Trophoblast cell (in vitro differentiated cells and primary cell): ENCODE results near the gene COMP.

Source experiments
- DNase-seq, 2 donors: peaks; one replicate each; pipeline ENCODE4 v3.0.0-alpha.2; 2016
- H2AFZ ChIP-seq: 2 replicates; pipeline ENCODE4 v1.6.1; 2013; ENCODE audit warnings: low read length, moderate library complexity, mild to moderate bottlenecking; ENCODE audit not compliant: insufficient read depth, poor library complexity
- H2AK5ac ChIP-seq: 2 replicates; pipeline ENCODE4 v1.6.1; 2013; ENCODE audit warnings: mild to moderate bottlenecking, low read length
- H2BK120ac ChIP-seq: 2 replicates; pipeline ENCODE4 v1.6.1; 2013; ENCODE audit warnings: low read length, mild to moderate bottlenecking, moderate library complexity; ENCODE audit not compliant: insufficient read depth, poor library complexity
- H2BK12ac ChIP-seq: 2 replicates; pipeline ENCODE4 v1.6.1; 2013; ENCODE audit warnings: mild to moderate bottlenecking, low read length, moderate library complexity
- H2BK5ac ChIP-seq: 2 replicates; pipeline ENCODE4 v1.6.1; 2013; ENCODE audit warnings: low read length, low read depth, moderate library complexity, mild to moderate bottlenecking; ENCODE audit not compliant: poor library complexity
- H3K14ac ChIP-seq: 2 replicates; pipeline ENCODE4 v1.6.1; 2013; ENCODE audit warnings: mild to moderate bottlenecking, low read length
- H3K18ac ChIP-seq: 2 replicates; pipeline ENCODE4 v1.6.1; 2013; ENCODE audit warnings: mild to moderate bottlenecking, low read length
- H3K23ac ChIP-seq: 2 replicates; pipeline ENCODE4 v1.6.1; 2013; ENCODE audit warnings: low read length
- H3K27ac ChIP-seq: 2 replicates; pipeline ENCODE4 v1.5.1; 2013; ENCODE audit warnings: low read depth, mild to moderate bottlenecking, inconsistent platforms, low read length, moderate library complexity
- H3K27me3 ChIP-seq: 2 replicates; pipeline ENCODE4 v1.6.1; 2013; ENCODE audit warnings: inconsistent platforms, mild to moderate bottlenecking, low read length, moderate library complexity; ENCODE audit not compliant: insufficient read depth
- H3K36me3 ChIP-seq, 2 experiments: 1 replicate in 1 of 2; 2 replicates in 1 of 2; pipeline ENCODE4 v1.6.1; 2013; ENCODE audit warnings: low read length in 2 of 2, mild to moderate bottlenecking in 2 of 2, moderate library complexity in 1 of 2; ENCODE audit not compliant: insufficient read depth in 2 of 2, control insufficient read depth in 1 of 2
- H3K4ac ChIP-seq: 2 replicates; pipeline ENCODE4 v1.6.1; 2013; ENCODE audit warnings: low read depth, mild to moderate bottlenecking, low read length, moderate library complexity
- H3K4me1 ChIP-seq, 2 experiments: 1 replicate in 1 of 2; 2 replicates in 1 of 2; pipeline ENCODE4 v1.6.1; 2013; ENCODE audit warnings: low read length in 2 of 2, mild to moderate bottlenecking in 2 of 2, moderate library complexity in 1 of 2; ENCODE audit not compliant: insufficient read depth in 2 of 2, control insufficient read depth in 1 of 2
- H3K4me2 ChIP-seq: 2 replicates; pipeline ENCODE4 v1.6.1; 2013; ENCODE audit warnings: inconsistent platforms, mild to moderate bottlenecking, low read length, moderate library complexity
- H3K4me3 ChIP-seq: 2 replicates; pipeline ENCODE4 v1.5.1; 2013; ENCODE audit warnings: mild to moderate bottlenecking, low read depth, low read length, inconsistent platforms
- H3K79me1 ChIP-seq: one replicate; pipeline ENCODE4 v1.6.1; 2013; ENCODE audit warnings: low read length
- H3K79me2 ChIP-seq: 2 replicates; pipeline ENCODE4 v1.6.1; 2013; ENCODE audit warnings: low read length, mild to moderate bottlenecking; ENCODE audit not compliant: control insufficient read depth, insufficient read depth, poor library complexity
- H3K9ac ChIP-seq: 2 replicates; pipeline ENCODE4 v1.6.1; 2013; ENCODE audit warnings: mild to moderate bottlenecking, low read length
- H3K9me3 ChIP-seq: 2 replicates; pipeline ENCODE4 v1.6.1; 2013; ENCODE audit warnings: low read depth, mild to moderate bottlenecking, control low read depth, inconsistent platforms, low read length; ENCODE audit not compliant: insufficient read depth
- H4K12ac ChIP-seq: 2 replicates; pipeline ENCODE4 v1.6.1; 2013; ENCODE audit warnings: low read depth, mild to moderate bottlenecking, low read length, moderate library complexity
- H4K8ac ChIP-seq: 2 replicates; pipeline ENCODE4 v1.6.1; 2013; ENCODE audit warnings: low read depth, mild to moderate bottlenecking, low read length, moderate library complexity
- H4K91ac ChIP-seq: one replicate; pipeline ENCODE4 v1.6.1; 2013; ENCODE audit warnings: low read depth, mild to moderate bottlenecking, low read length, moderate library complexity
- WGBS: extraction: QIAGEN DNeasy Blood & Tissue Kit; methylation state at CpG from one replicate; pipeline ENCODE4 v1.1.7; 2013; ENCODE audit warnings: missing lambda C conversion rate; ENCODE audit not compliant: insufficient read length, insufficient coverage; ENCODE audit errors: extremely low coverage; 5-methylcytosine and 5-hydroxymethylcytosine counted together

The COMP gene

DNA sequence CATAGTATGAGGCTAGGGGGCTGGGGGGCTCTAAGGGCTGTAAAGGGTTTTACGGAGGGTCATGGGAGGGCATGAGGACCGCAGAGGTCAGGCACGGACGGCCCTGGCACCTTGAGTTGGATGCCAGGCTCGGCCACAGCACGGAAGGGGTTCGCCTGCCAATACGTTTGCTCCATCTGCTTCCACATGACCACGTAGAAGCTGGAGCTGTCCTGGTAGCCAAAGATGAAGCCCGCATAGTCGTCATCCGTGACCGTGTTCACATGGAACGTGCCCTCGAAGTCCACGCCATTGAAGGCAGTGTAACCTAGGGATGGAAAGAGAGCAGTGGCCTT lies 6.4 kb downstream of the COMP start:
- Histone ChIP-seq H3K27me3 (peaks cover 40% of the 10 kb centered on the region), H3K4me2 (no peak overlapping the region), H2BK5ac (no peak overlapping the region), H2BK12ac (no peak overlapping the region), H3K9ac (no peak overlapping the region), H3K9me3 (peaks cover 24% of the 10 kb centered on the region), H3K4ac (no peak overlapping the region), H3K4me3 (no peak overlapping the region), H3K36me3 (no peaks in the 10 kb centered on the region), H4K8ac (no peak overlapping the region), H4K12ac (no peak overlapping the region), H3K18ac (no peak overlapping the region), H2AK5ac (no peak overlapping the region), H3K79me1 (no peaks in the 10 kb centered on the region), H3K27ac (no peak overlapping the region), H2AFZ (no peak overlapping the region), H3K4me1 (no peaks in the 10 kb centered on the region), H3K79me2 (no peaks in the 10 kb centered on the region), H4K91ac (no peak overlapping the region), H3K14ac (no peak overlapping the region), H2BK120ac (no peak overlapping the region), H3K23ac (no peak overlapping the region)
- no CpG with 5 or more reads among the region's 16 CpGs for WGBS
- DNase-seq: peak in 1 of 2 donors; percentile 41

DNA sequence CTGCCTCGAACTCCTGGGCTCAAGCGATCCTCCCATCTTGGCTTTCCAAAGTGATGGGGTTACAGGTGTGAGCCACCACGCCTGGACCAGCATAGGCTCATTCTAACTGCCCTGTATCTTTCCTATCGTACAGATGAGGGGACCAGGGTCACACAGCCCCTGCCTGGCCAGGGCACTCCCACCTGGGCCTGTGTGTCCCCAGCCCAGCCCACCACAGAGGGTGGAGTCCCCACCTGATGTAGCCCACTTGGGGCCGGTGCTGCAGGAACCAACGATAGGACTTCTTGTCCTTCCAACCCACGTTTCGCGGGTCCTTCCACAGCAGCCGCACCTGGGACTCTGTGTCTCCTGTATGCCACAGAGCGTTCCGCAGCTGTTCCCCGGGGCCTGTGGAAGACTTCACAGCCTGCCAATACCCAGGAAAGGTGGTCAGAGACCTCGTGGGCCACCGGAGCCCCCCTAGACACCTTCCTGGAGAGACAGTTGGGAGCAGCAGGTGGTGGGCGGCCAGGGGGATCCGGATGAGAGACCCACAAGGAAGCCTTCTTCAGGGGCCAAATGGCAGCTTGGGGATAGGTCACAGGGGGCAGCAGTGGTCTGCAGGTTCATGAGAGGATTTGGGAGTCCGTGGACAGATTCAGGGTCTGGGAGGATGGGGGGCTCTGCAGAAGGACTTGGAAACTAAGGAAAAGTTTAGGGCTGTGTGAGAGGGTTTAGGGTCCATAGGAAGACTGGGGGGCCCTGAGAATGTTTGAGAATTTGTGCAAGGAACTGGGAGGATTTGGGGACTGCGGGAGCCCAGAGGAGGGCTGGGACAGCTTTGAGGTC lies 6.9 kb downstream of the COMP start:
- Histone ChIP-seq H4K91ac (no peak overlapping the region), H2AK5ac (no peak overlapping the region), H3K9me3 (peaks cover 24% of the 10 kb centered on the region), H3K27ac (no peak overlapping the region), H3K79me1 (no peaks in the 10 kb centered on the region), H3K27me3 (peaks cover 34% of the 10 kb centered on the region), H3K4me1 (no peaks in the 10 kb centered on the region), H4K12ac (no peak overlapping the region), H3K4me3 (no peak overlapping the region), H3K36me3 (no peaks in the 10 kb centered on the region), H3K9ac (no peak overlapping the region), H2BK5ac (no peak overlapping the region), H3K79me2 (no peaks in the 10 kb centered on the region), H2AFZ (no peak overlapping the region), H3K4ac (no peak overlapping the region), H2BK12ac (no peak overlapping the region), H3K4me2 (no peak overlapping the region), H3K18ac (no peak overlapping the region), H3K23ac (no peak overlapping the region), H4K8ac (no peak overlapping the region), H3K14ac (no peak overlapping the region), H2BK120ac (no peak overlapping the region)
- DNase-seq: no peak
- WGBS: no CpG with 5 or more reads among the region's 19 CpGs

DNA sequence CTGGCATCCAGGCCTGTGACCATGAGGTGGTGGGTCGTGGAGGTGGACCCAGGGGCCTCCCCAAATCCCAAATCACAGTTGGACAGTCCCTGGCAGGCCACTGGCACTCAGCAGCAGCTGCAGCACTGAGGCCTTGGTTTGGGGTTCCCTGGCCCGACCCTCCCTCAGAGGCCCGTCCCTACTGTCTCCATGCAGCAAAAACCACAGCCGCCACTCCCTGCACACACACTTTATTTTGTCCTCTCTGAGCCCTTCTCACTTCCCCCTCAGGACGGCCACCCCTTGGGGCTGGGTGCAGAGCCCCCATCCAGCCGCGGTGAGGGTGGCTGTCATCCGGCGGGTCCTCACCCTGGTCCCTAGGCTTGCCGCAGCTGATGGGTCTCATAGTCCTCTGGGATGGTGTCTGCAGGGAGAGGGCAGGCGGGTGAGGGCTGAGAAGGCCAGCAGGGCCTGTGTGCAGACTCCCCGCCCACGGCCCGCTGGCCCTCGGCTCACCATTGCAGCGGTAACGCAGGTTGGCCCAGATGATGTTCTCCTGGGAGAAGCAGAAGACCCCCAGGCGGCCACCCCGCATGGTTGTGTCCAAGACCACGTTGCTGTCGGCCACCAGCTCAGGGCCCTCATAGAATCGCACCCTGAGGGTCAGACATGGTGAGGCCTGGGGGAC lies 8.4 kb downstream of the COMP start:
- Histone ChIP-seq H3K18ac (no peak overlapping the region), H3K14ac (no peak overlapping the region), H3K27ac (no peak overlapping the region), H3K27me3 (peaks cover 21% of the 10 kb centered on the region), H2AK5ac (no peak overlapping the region), H3K4me3 (no peak overlapping the region), H3K79me2 (no peaks in the 10 kb centered on the region), H4K12ac (no peak overlapping the region), H3K23ac (no peak overlapping the region), H2BK5ac (no peak overlapping the region), H4K91ac (no peak overlapping the region), H2BK120ac (no peak overlapping the region), H3K36me3 (no peaks in the 10 kb centered on the region), H3K9ac (no peak overlapping the region), H3K4me2 (no peak overlapping the region), H3K79me1 (no peaks in the 10 kb centered on the region), H2AFZ (no peak overlapping the region), H3K4me1 (no peaks in the 10 kb centered on the region), H4K8ac (no peak overlapping the region), H3K9me3 (peaks cover 18% of the 10 kb centered on the region), H3K4ac (no peak overlapping the region), H2BK12ac (no peak overlapping the region)
- no CpG with 5 or more reads among the region's 22 CpGs for WGBS
- DNase-seq: no peak

DNA sequence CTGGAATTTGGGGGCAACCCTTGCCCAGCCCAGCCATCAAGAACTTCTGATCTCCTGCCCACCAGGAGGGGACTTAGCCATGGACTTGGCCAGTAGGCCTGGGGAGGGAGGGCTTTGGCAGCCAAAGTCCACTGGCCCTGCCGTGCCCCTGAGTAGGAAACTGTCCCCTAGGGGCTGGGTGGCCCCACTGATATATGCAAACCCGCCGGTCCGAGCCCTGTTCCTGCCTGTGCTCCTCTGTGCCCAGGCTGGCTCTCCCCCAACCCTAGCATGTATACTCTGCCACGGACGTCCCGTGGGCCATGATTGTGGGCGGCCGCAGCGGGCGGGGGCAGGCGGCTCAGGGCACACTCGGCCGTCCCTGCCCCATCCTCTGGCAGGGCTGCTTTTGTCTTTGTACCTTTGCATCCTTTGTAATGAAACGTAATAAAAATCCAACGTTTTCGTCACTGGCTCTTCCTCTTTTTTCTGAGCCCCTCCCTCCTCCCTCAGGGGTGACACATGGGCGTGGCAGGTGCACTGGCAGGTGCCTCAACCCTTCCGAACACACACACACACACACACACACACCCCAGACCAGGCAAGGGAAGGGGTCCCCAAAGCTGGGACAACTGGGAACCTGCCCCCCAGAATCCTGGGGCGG lies 9.1 kb downstream of the COMP start:
- no peak overlapping the region for H4K8ac ChIP-seq
- no peak overlapping the region for H3K9ac ChIP-seq
- H3K27me3 ChIP-seq: peaks cover 15% of the 10 kb centered on the region
- H3K23ac ChIP-seq: no peak overlapping the region
- no peak overlapping the region for H2BK12ac ChIP-seq
- H2AFZ ChIP-seq: no peak overlapping the region
- H3K18ac ChIP-seq: no peak overlapping the region
- H2AK5ac ChIP-seq: no peak overlapping the region
- peaks cover 16% of the 10 kb centered on the region for H3K9me3 ChIP-seq
- no peak overlapping the region for H4K12ac ChIP-seq
- no peaks in the 10 kb centered on the region for H3K4me1 ChIP-seq
- no peak overlapping the region for H2BK120ac ChIP-seq
- no peak overlapping the region for H3K27ac ChIP-seq
- no peak overlapping the region for H3K4me3 ChIP-seq
- H3K14ac ChIP-seq: no peak overlapping the region
- H3K4me2 ChIP-seq: no peak overlapping the region
- H3K79me2 ChIP-seq: no peaks in the 10 kb centered on the region
- WGBS: no CpG with 5 or more reads among the region's 20 CpGs
- DNase-seq: no peak
- H3K4ac ChIP-seq: no peak overlapping the region
- H4K91ac ChIP-seq: no peak overlapping the region
- H3K79me1 ChIP-seq: no peaks in the 10 kb centered on the region
- no peaks in the 10 kb centered on the region for H3K36me3 ChIP-seq
- no peak overlapping the region for H2BK5ac ChIP-seq
